ENCODE data around the gene MCU.
"Not testable (repeated sequence)": the region's sequence is repeated elsewhere in the genome, so short reads cannot be mapped to it uniquely, and the experiment has no call there.

MCU gene

GRCh38 chr10:72728462-72728861 lies 36.5 kb downstream of the MCU start:
- H3K27ac ChIP-seq (ENCODE audit: insufficient read depth, low read depth, low read length, poor library complexity, severe bottlenecking): no peak overlapping the region
- H3K4me3 ChIP-seq (ENCODE audit: insufficient read depth, low read depth, low read length): no peak overlapping the region
- no peaks in the 10 kb centered on the region for H3K36me3 ChIP-seq (ENCODE audit: control insufficient read depth, insufficient read depth, low read length)
- WGBS, 2 experiments: 93 to 98% methylated on average over 2 of the region's 2 CpGs
- no peaks in the 10 kb centered on the region for H3K9me3 ChIP-seq (ENCODE audit: control insufficient read depth, low read length)
- no peaks in the 10 kb centered on the region for H3K27me3 ChIP-seq (ENCODE audit: control insufficient read depth, insufficient read depth, low read length, poor library complexity, severe bottlenecking)
- no peaks in the 10 kb centered on the region for H3K4me1 ChIP-seq (ENCODE audit: control insufficient read depth, insufficient read depth, low read length)

- Histone ChIP-seq H3K9me3 (ENCODE audit: control insufficient read depth, low read length) (no peaks in the 10 kb centered on the region), H3K27me3 (ENCODE audit: control insufficient read depth, insufficient read depth, low read length, poor library complexity, severe bottlenecking) (no peaks in the 10 kb centered on the region), H3K4me1 (ENCODE audit: control insufficient read depth, insufficient read depth, low read length) (no peaks in the 10 kb centered on the region), H3K4me3 (ENCODE audit: insufficient read depth, low read depth, low read length) (no peak overlapping the region), H3K36me3 (ENCODE audit: control insufficient read depth, insufficient read depth, low read length) (no peaks in the 10 kb centered on the region), H3K27ac (ENCODE audit: insufficient read depth, low read depth, low read length, poor library complexity, severe bottlenecking) (no peak overlapping the region)
- 94 to 98% methylated on average over 3 of the region's 3 CpGs for WGBS, 2 experiments
These were observed 37.6 kb downstream of the MCU start for GRCh38 chr10:72729528-72729927.

GRCh38 chr10:72730479-72730878 lies 38.5 kb downstream of the MCU start:
- H3K27ac ChIP-seq (ENCODE audit: insufficient read depth, low read depth, low read length, poor library complexity, severe bottlenecking): no peak overlapping the region
- no peaks in the 10 kb centered on the region for H3K27me3 ChIP-seq (ENCODE audit: control insufficient read depth, insufficient read depth, low read length, poor library complexity, severe bottlenecking)
- H3K4me3 ChIP-seq (ENCODE audit: insufficient read depth, low read depth, low read length): no peak overlapping the region
- H3K36me3 ChIP-seq (ENCODE audit: control insufficient read depth, insufficient read depth, low read length): no peaks in the 10 kb centered on the region
- 91 to 97% methylated on average over 5 of the region's 5 CpGs for WGBS, 2 experiments
- no peaks in the 10 kb centered on the region for H3K9me3 ChIP-seq (ENCODE audit: control insufficient read depth, low read length)
- no peaks in the 10 kb centered on the region for H3K4me1 ChIP-seq (ENCODE audit: control insufficient read depth, insufficient read depth, low read length)

- 67 to 69% methylated on average over 3 to 4 of the region's 4 CpGs for WGBS, 2 experiments
- no peaks in the 10 kb centered on the region for H3K4me1 ChIP-seq (ENCODE audit: control insufficient read depth, insufficient read depth, low read length)
- H3K9me3 ChIP-seq (ENCODE audit: control insufficient read depth, low read length): no peaks in the 10 kb centered on the region
- no peak overlapping the region for H3K4me3 ChIP-seq (ENCODE audit: insufficient read depth, low read depth, low read length)
- no peaks in the 10 kb centered on the region for H3K27me3 ChIP-seq (ENCODE audit: control insufficient read depth, insufficient read depth, low read length, poor library complexity, severe bottlenecking)
- no peak overlapping the region for H3K27ac ChIP-seq (ENCODE audit: insufficient read depth, low read depth, low read length, poor library complexity, severe bottlenecking)
- no peaks in the 10 kb centered on the region for H3K36me3 ChIP-seq (ENCODE audit: control insufficient read depth, insufficient read depth, low read length)
These were observed 40.0 kb downstream of the MCU start for GRCh38 chr10:72731916-72732419.

GRCh38 chr10:72732521-72732920 lies 40.6 kb downstream of the MCU start:
- Histone ChIP-seq H3K27ac (ENCODE audit: insufficient read depth, low read depth, low read length, poor library complexity, severe bottlenecking) (no peak overlapping the region), H3K4me3 (ENCODE audit: insufficient read depth, low read depth, low read length) (no peak overlapping the region), H3K36me3 (ENCODE audit: control insufficient read depth, insufficient read depth, low read length) (no peaks in the 10 kb centered on the region), H3K9me3 (ENCODE audit: control insufficient read depth, low read length) (no peaks in the 10 kb centered on the region), H3K27me3 (ENCODE audit: control insufficient read depth, insufficient read depth, low read length, poor library complexity, severe bottlenecking) (no peaks in the 10 kb centered on the region), H3K4me1 (ENCODE audit: control insufficient read depth, insufficient read depth, low read length) (no peaks in the 10 kb centered on the region)
- 91 to 96% methylated on average over 1 to 2 of the region's 2 CpGs for WGBS, 2 experiments

GRCh38 chr10:72733989-72734388 lies 42.0 kb downstream of the MCU start:
- Histone ChIP-seq H3K4me1 (ENCODE audit: control insufficient read depth, insufficient read depth, low read length) (no peaks in the 10 kb centered on the region), H3K27me3 (ENCODE audit: control insufficient read depth, insufficient read depth, low read length, poor library complexity, severe bottlenecking) (no peaks in the 10 kb centered on the region), H3K4me3 (ENCODE audit: insufficient read depth, low read depth, low read length) (no peak overlapping the region), H3K27ac (ENCODE audit: insufficient read depth, low read depth, low read length, poor library complexity, severe bottlenecking) (no peak overlapping the region), H3K9me3 (ENCODE audit: control insufficient read depth, low read length) (no peaks in the 10 kb centered on the region), H3K36me3 (ENCODE audit: control insufficient read depth, insufficient read depth, low read length) (no peaks in the 10 kb centered on the region)
- 87 to 97% methylated on average over 1 of the region's 1 CpG for WGBS, 2 experiments

- Histone ChIP-seq H3K4me1 (ENCODE audit: control insufficient read depth, insufficient read depth, low read length) (no peaks in the 10 kb centered on the region), H3K4me3 (ENCODE audit: insufficient read depth, low read depth, low read length) (no peak overlapping the region), H3K27me3 (ENCODE audit: control insufficient read depth, insufficient read depth, low read length, poor library complexity, severe bottlenecking) (no peaks in the 10 kb centered on the region), H3K27ac (ENCODE audit: insufficient read depth, low read depth, low read length, poor library complexity, severe bottlenecking) (no peak overlapping the region), H3K9me3 (ENCODE audit: control insufficient read depth, low read length) (no peaks in the 10 kb centered on the region), H3K36me3 (ENCODE audit: control insufficient read depth, insufficient read depth, low read length) (no peaks in the 10 kb centered on the region)
- 100% methylated on average over 1 of the region's 1 CpG for WGBS, 2 experiments
These were observed 43.5 kb downstream of the MCU start for GRCh38 chr10:72735288-72735936.

GRCh38 chr10:72736176-72736827 lies 44.4 kb downstream of the MCU start:
- WGBS, 2 experiments: 92% methylated on average over 1 of the region's 1 CpG; no CpG with 5 or more reads in 1 of the 2 experiments
- H3K27me3 ChIP-seq (ENCODE audit: control insufficient read depth, insufficient read depth, low read length, poor library complexity, severe bottlenecking): no peaks in the 10 kb centered on the region
- H3K4me1 ChIP-seq (ENCODE audit: control insufficient read depth, insufficient read depth, low read length): no peaks in the 10 kb centered on the region
- H3K9me3 ChIP-seq (ENCODE audit: control insufficient read depth, low read length): no peaks in the 10 kb centered on the region
- H3K4me3 ChIP-seq (ENCODE audit: insufficient read depth, low read depth, low read length): no peak overlapping the region
- H3K27ac ChIP-seq (ENCODE audit: insufficient read depth, low read depth, low read length, poor library complexity, severe bottlenecking): peak overlapping the region; percentile 33
- no peaks in the 10 kb centered on the region for H3K36me3 ChIP-seq (ENCODE audit: control insufficient read depth, insufficient read depth, low read length)

GRCh38 chr10:72736828-72737220 lies 44.9 kb downstream of the MCU start:
- no peaks in the 10 kb centered on the region for H3K9me3 ChIP-seq (ENCODE audit: control insufficient read depth, low read length)
- no peaks in the 10 kb centered on the region for H3K36me3 ChIP-seq (ENCODE audit: control insufficient read depth, insufficient read depth, low read length)
- no peaks in the 10 kb centered on the region for H3K4me1 ChIP-seq (ENCODE audit: control insufficient read depth, insufficient read depth, low read length)
- no peak overlapping the region for H3K27ac ChIP-seq (ENCODE audit: insufficient read depth, low read depth, low read length, poor library complexity, severe bottlenecking)
- H3K4me3 ChIP-seq (ENCODE audit: insufficient read depth, low read depth, low read length): no peak overlapping the region
- 97 to 98% methylated on average over 4 of the region's 4 CpGs for WGBS, 2 experiments
- H3K27me3 ChIP-seq (ENCODE audit: control insufficient read depth, insufficient read depth, low read length, poor library complexity, severe bottlenecking): no peaks in the 10 kb centered on the region

- H3K36me3 ChIP-seq (ENCODE audit: control insufficient read depth, insufficient read depth, low read length); H3K27ac ChIP-seq (ENCODE audit: insufficient read depth, low read depth, low read length, poor library complexity, severe bottlenecking); H3K27me3 ChIP-seq (ENCODE audit: control insufficient read depth, insufficient read depth, low read length, poor library complexity, severe bottlenecking); H3K9me3 ChIP-seq (ENCODE audit: control insufficient read depth, low read length); H3K4me3 ChIP-seq (ENCODE audit: insufficient read depth, low read depth, low read length); H3K4me1 ChIP-seq (ENCODE audit: control insufficient read depth, insufficient read depth, low read length): not testable (repeated sequence)
- 87 to 96% methylated on average over 6 of the region's 6 CpGs for WGBS, 2 experiments
These were observed 45.4 kb downstream of the MCU start for GRCh38 chr10:72737357-72737756.

Data from ectodermal cell (in vitro differentiated cells).